ENCODE results near the gene HCLS1.

The HCLS1 gene

DNA sequence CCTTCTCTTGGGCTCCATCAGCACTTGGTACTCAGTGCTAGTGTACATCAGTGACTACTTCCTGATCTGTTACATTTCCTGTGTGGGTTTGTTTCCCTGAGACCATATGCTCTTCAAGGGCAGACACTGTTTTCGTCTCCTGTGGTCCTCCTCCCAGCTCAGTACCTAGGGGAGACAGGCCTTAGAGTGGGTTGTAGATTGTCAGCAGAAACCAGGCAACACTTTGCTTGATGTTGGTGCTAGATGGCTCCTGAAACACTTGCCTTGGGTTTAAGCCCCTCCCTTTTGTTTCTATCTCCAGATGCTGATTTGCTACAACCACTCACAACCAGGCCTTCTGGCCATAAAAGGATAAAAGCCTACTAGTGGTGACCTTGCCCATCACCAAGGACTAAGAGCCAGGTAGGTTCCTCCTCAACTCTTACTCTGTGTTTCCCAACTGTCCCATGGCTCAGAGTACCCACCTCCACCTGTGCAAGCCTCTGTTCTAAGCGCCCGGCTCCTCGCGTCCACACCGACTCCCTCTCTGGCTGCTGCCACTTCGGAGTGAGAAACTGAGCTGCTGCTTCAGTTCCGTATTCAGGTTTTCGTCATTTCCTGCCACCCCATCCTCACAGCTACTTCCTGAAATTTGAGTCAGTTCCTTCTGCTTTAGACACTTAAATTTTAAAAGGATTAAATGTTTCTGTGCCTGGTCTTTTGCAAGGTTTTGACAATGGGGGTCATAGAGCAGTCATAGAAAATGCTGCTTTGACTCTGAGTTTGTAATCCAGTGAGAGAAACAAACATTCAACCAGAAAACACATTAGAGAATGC lies at the start of gene HCLS1:
Gene HCLS1, minus strand, starts transcription at position 548 of the 816 bp plus-strand sequence. CDS start 2,556 bp downstream, outside the sequence.
- TF ChIP-seq, protein P1, sequence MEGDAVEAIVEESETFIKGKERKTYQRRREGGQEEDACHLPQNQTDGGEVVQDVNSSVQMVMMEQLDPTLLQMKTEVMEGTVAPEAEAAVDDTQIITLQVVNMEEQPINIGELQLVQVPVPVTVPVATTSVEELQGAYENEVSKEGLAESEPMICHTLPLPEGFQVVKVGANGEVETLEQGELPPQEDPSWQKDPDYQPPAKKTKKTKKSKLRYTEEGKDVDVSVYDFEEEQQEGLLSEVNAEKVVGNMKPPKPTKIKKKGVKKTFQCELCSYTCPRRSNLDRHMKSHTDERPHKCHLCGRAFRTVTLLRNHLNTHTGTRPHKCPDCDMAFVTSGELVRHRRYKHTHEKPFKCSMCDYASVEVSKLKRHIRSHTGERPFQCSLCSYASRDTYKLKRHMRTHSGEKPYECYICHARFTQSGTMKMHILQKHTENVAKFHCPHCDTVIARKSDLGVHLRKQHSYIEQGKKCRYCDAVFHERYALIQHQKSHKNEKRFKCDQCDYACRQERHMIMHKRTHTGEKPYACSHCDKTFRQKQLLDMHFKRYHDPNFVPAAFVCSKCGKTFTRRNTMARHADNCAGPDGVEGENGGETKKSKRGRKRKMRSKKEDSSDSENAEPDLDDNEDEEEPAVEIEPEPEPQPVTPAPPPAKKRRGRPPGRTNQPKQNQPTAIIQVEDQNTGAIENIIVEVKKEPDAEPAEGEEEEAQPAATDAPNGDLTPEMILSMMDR (IDR thresholded peaks at IDR 0.05; ENCODE audit: borderline replicate concordance, insufficient read depth, low read depth, low read length): no peak

DNA sequence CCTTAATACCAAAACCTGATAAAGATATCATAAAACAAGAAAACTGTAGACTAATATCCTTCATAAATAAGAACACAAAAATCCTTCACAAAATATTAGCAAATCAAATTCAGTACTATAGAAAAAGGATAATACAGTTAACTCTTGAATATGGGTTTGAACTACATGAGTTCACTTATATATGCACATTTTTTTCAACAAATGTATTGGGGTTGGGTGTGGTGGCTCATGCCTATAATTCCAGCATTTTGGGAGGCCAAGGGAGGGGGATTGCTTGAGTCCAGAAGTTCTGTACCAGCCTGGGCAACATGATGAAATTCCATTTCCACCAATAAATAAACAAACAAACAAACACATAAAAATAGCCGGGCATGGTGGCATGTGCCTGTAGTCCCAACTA lies 49.6 kb upstream of the HCLS1 start:
- TF ChIP-seq, protein P1 (IDR thresholded peaks at IDR 0.05; ENCODE audit: borderline replicate concordance, insufficient read depth, low read depth, low read length): no peak
- no peak overlapping the region for H3K4me3 ChIP-seq (ENCODE audit: low read depth, low read length)

More for the DNA sequence above, at the start of gene HCLS1:
- H3K4me3 ChIP-seq (ENCODE audit: low read depth, low read length): peak within 1 kb of the TSS; percentile 81

- TF ChIP-seq, protein P1 (IDR thresholded peaks at IDR 0.05; ENCODE audit: borderline replicate concordance, insufficient read depth, low read depth, low read length): no peak
These were observed 47.0 kb upstream of the HCLS1 start for GRCh38 chr3:121707531-121708273.

GRCh38 chr3:121705541-121705940 lies 44.8 kb upstream of the HCLS1 start:
- TF ChIP-seq, protein P1 (IDR thresholded peaks at IDR 0.05; ENCODE audit: borderline replicate concordance, insufficient read depth, low read depth, low read length): no peak
- no peak overlapping the region for H3K4me3 ChIP-seq (ENCODE audit: low read depth, low read length)

More at GRCh38 chr3:121707531-121708273, 47.0 kb upstream of the HCLS1 start:
- H3K4me3 ChIP-seq (ENCODE audit: low read depth, low read length): no peak overlapping the region

GRCh38 chr3:121703973-121704372 lies 43.3 kb upstream of the HCLS1 start:
- H3K4me3 ChIP-seq (ENCODE audit: low read depth, low read length): no peak overlapping the region
- TF ChIP-seq, protein P1 (IDR thresholded peaks at IDR 0.05; ENCODE audit: borderline replicate concordance, insufficient read depth, low read depth, low read length): no peak

DNA sequence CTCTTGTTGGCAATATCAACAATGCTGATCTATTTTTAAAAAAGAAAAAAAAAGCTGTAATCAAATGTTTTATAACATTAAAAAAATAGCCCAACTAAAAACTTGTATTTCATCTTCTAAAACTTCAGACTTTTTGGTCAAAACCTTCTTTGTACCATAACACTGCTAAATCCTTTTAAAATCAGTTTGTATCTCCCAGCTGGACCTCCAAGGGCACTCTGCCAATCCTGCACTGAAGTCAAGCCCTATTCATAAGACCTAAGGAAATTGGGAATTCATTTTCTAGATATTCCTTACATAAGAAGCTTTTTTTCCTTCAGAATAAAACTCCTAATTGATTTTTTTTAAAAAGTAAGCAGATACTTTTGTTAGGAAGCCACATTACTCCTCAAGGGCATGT lies 38.2 kb upstream of the HCLS1 start:
- TF ChIP-seq, protein P1 (IDR thresholded peaks at IDR 0.05; ENCODE audit: borderline replicate concordance, insufficient read depth, low read depth, low read length): no peak
- H3K4me3 ChIP-seq (ENCODE audit: low read depth, low read length): no peak overlapping the region

Data from GM12875 (cell line).